Prostate gland (tissue), 2 donors: ENCODE data around the gene SS18L1. TPM values are rescaled to one million over a fixed set of nuclear protein-coding genes. Genes with fewer than 3 reads are reported as not detected.

ENCODE experiments used
- DNase-seq: peaks from one replicate; pipeline ENCODE4 v3.0.0-alpha.2; 2019; ENCODE audit warnings: low spot score
- H3K27ac ChIP-seq, 2 donors: fragments of 200-600 bp; sonication (generic); 2 replicates each; pipeline ENCODE4 v1.5.1; 2017 to 2019
- H3K27me3 ChIP-seq: fragments of 200-600 bp; sonication (generic); replicated peaks from 2 replicates; pipeline ENCODE4 v1.5.1; 2019; ENCODE audit not compliant: insufficient read depth
- H3K36me3 ChIP-seq, 2 donors: fragments of 200-600 bp; sonication (generic); 1 replicate in 1 of 2; 2 replicates in 1 of 2; pipeline versions ENCODE4 v1.5.1 to v1.8.1; 2017 to 2019
- H3K4me1 ChIP-seq: fragments of 200-600 bp; sonication (generic); replicated peaks from 2 replicates; pipeline ENCODE4 v1.5.1; 2019
- H3K4me3 ChIP-seq, 2 donors: fragments of 200-600 bp; sonication (generic); 2 replicates each; pipeline ENCODE4 v1.5.1; 2017 to 2019
- H3K9me3 ChIP-seq: fragments of 200-600 bp; sonication (generic); 2 replicates; pipeline ENCODE4 v1.5.1; 2017
- POLR2A ChIP-seq: fragments of 450-650 bp; IDR thresholded peaks from one replicate; pipeline ENCODE4 v1.6.1; 2016; ENCODE audit warnings: antibody characterized with exemption, mild to moderate bottlenecking
- POLR2AphosphoS5 ChIP-seq: sonication (generic); formaldehyde crosslinking; IDR thresholded peaks from one replicate; pipeline ENCODE4 v1.6.1; 2017; ENCODE audit warnings: antibody characterized with exemption
- WGBS: methylation state at CpG from one replicate; pipeline ENCODE4 v1.1.5; 2018; 5-methylcytosine and 5-hydroxymethylcytosine counted together
- intact Hi-C: fragments of 100-400 bp; cut with DNase I; formaldehyde crosslinking; loops from one replicate; pipeline ENCODE4 v1.14.2; 2022
- total RNA-seq, 2 donors: library from RNA; depleted of rRNA; stranded (reverse); fragments of >200 nt; gene quantifications; one replicate each; pipeline ENCODE4 v1.1.0, GENCODE V29; 2016
- TF ChIP-seq, protein P1 (sequence below), 4 experiments: fragments of 200-600 bp in 2 of 4; fragments of 450-650 bp in 2 of 4; sonication (generic) in 2 of 4; IDR thresholded peaks; 1 replicate in 3 of 4; 2 replicates in 1 of 4; pipeline ENCODE4 v1.5.1; 2016 to 2019; ENCODE audit warnings: antibody characterized with exemption in 4 of 4, mild to moderate bottlenecking in 2 of 4, moderate library complexity in 2 of 4

SS18L1 gene, protein sequence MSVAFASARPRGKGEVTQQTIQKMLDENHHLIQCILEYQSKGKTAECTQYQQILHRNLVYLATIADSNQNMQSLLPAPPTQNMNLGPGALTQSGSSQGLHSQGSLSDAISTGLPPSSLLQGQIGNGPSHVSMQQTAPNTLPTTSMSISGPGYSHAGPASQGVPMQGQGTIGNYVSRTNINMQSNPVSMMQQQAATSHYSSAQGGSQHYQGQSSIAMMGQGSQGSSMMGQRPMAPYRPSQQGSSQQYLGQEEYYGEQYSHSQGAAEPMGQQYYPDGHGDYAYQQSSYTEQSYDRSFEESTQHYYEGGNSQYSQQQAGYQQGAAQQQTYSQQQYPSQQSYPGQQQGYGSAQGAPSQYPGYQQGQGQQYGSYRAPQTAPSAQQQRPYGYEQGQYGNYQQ
- 10 to 100 TPM; 17.9 to 32.7 TPM for total RNA-seq

DNA sequence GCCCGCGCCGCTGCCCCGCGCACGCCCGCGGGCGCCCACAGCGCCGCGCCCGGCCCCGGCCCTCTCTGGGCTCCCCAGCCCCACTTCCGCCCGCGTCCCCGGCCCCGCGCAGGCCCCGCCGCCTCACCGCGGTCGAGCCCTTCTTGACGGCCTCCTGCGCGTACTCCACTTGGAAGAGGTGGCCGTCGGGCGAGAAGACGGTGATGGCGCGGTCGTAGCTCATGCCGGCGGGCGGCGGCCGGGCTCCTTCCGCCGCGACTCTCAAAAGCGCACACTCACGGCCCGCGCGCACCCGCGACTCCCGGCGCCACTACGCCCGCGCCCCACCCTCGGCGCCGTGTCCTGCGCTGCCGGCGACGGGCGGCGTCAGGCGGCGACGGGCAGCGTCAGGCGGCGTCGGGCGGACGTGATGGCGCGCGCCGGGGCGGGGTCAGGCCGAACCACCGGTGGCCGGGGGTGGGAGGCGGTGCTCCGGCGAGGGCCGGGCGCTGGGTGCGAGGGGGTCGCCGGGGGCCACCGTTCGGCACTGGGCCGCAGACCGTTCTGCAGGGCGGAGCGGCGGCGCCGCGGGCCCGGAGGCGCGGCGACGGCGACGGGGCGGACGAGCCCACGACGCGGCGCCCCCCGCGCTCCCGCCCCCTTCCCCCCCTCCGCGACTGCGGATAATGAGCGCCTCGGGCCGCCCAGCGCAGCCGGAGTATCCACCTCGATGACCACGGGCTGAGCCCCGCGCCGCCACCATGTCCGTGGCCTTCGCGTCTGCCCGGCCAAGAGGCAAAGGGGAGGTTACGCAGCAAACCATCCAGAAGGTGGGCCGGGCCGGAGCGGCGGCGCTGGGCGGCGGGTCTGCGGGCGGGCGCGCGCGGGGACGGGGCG is at the start of gene SS18L1, which contains the start of gene PSMA7:
Gene SS18L1, plus strand, starts transcription at position 689 of the 876 bp plus-strand sequence. Its CDS starts 52 bp downstream, at position 741.
Gene PSMA7, minus strand, starts transcription at position 314 of the 876 bp plus-strand sequence. Its CDS starts 91 bp downstream, at position 223.
- under 1% methylated on average over 53 of the region's 148 CpGs for WGBS
- TF ChIP-seq POLR2A, result peak; percentile 91
- TF ChIP-seq, protein P1, sequence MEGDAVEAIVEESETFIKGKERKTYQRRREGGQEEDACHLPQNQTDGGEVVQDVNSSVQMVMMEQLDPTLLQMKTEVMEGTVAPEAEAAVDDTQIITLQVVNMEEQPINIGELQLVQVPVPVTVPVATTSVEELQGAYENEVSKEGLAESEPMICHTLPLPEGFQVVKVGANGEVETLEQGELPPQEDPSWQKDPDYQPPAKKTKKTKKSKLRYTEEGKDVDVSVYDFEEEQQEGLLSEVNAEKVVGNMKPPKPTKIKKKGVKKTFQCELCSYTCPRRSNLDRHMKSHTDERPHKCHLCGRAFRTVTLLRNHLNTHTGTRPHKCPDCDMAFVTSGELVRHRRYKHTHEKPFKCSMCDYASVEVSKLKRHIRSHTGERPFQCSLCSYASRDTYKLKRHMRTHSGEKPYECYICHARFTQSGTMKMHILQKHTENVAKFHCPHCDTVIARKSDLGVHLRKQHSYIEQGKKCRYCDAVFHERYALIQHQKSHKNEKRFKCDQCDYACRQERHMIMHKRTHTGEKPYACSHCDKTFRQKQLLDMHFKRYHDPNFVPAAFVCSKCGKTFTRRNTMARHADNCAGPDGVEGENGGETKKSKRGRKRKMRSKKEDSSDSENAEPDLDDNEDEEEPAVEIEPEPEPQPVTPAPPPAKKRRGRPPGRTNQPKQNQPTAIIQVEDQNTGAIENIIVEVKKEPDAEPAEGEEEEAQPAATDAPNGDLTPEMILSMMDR (IDR thresholded peaks at IDR 0.05), result peak in 1 of 4 experiments; percentile 11
- TF ChIP-seq POLR2AphosphoS5, result peak; percentile 46
- peaks cover 11% of the 10 kb centered on the region in 2 donors for H3K36me3 ChIP-seq
- H3K4me3 ChIP-seq, result peak within 1 kb of the TSS; percentile 81 to 92
- H3K9me3 ChIP-seq, result no peaks in the 10 kb centered on the region
- DNase-seq, result peak; percentile 82
- intact Hi-C loops, result loop anchor here (2.0 to 10.0 kb wide), 4 partner anchors 21 to 241 kb away; partner anchors contain the start of genes LSM14B, OSBPL2, RPS21 and TAF4
- peak within 1 kb of the TSS; percentile 91 to 98 for H3K27ac ChIP-seq
- H3K27me3 ChIP-seq, result no peaks in the 10 kb centered on the region
- H3K4me1 ChIP-seq, result peaks cover 11% of the 10 kb centered on the region

DNA sequence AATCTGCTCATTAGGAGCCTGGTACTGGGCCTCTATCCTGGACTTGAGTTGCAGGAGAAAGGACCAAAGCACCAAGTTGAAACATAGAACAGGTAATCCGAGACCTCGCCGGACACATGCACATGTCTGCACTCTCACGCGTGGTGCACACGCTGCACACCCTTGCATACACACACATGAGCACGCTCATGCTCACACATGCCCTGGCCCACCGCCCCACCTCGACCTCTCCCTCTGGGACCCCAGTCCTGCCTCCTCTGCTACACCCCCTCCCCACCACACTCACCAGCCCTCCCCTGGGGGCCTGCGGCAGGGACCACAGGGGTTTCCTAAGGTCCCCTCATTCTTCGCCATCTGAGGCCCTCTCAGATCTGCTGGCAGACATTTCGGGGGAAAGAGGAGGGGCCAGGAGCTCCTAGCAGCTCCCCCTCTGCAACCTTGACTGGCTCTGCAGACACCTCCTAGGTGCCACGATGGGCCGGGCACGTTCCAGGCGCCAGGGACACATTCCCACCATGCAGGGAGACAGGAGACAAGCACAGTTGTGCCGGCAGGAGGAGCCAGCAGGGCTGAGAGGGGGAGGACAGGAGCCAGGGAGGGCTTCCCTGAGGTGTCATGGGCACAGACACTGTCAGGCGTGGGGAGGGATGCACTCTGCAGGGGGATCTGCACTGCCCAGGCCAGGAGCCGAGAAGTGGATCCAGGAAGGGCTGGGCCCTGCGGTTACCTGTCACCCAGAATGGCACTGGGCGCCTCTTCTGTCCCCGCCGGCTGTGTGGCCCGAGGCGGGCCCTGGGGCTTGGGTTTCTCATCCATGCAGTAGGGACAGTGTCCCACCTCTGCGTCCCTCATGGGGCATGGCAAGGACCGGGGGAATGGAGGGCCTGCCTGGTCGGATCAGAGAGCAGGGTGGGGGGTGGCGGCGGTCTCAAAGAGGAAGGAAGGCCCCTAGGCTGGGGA is 46.9 kb upstream of the SS18L1 start:
- intact Hi-C loops, result no loop called here
- no peak overlapping the region for H3K4me3 ChIP-seq
- no peak for TF ChIP-seq POLR2A
- TF ChIP-seq POLR2AphosphoS5, result no peak
- TF ChIP-seq, protein P1 (IDR thresholded peaks at IDR 0.05), result no peak
- no peaks in the 10 kb centered on the region for H3K27me3 ChIP-seq
- no peaks in the 10 kb centered on the region for H3K9me3 ChIP-seq
- H3K4me1 ChIP-seq, result no peaks in the 10 kb centered on the region
- H3K36me3 ChIP-seq, result no peaks in the 10 kb centered on the region
- no peak for DNase-seq
- 84% methylated on average over 30 of the region's 30 CpGs for WGBS
- H3K27ac ChIP-seq, result no peak overlapping the region

DNA sequence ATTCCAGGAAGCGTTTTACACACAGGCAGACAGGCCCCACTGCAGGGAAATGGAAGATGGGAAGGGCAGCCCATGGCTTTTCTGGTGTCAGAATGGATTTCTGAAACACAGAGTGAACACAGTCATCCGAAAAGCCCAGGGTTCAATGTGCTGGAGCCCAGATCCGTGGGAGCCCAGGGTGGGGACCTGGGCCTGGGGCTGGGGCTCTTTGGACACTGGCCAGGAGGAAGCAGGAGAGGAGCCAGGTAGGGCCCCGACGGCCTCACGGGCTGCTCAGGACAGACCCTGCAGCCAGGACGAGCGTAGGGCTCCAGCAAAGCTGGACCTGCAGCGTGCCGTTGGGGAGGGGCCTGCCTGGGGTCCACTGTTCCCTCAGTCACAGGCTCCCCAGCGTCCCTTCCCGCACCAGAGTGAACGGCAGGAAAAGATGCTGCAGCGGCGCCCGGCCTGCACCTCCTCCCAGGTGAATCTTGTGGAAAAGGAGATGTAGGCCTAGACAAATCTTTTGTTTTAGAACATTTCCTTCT is 45.6 kb upstream of the SS18L1 start:
- TF ChIP-seq, protein P1 (IDR thresholded peaks at IDR 0.05), result no peak
- no peak for TF ChIP-seq POLR2A
- TF ChIP-seq POLR2AphosphoS5, result no peak
- WGBS, result 80% methylated on average over 16 of the region's 16 CpGs
- intact Hi-C loops, result no loop called here

DNA sequence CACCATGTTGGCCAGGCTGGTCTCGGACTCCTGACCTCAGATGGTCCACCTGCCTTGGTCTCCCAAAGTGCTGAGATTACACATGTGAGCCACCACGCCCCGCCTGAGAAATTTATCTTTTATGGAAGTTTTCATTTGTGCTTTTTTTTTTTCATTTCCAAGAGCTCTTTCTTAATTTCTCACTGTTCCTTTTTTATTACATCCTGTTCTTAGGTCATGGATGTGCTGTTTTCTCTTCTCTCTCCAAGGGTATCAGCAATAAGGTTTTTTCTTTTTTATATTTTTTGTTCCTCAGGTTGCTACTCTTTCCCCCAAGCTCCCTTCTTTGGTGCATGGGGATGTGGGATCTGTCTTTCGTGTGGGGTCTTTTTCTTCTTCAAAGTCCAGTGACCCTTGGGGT is 42.5 kb upstream of the SS18L1 start:
- Histone ChIP-seq H3K36me3 (no peaks in the 10 kb centered on the region), H3K27ac (no peak overlapping the region), H3K9me3 (no peaks in the 10 kb centered on the region), H3K27me3 (no peaks in the 10 kb centered on the region), H3K4me1 (no peaks in the 10 kb centered on the region), H3K4me3 (no peak overlapping the region)
- TF ChIP-seq POLR2AphosphoS5 (no peak), POLR2A (no peak)
- no peak for DNase-seq
- intact Hi-C loops, result no loop called here
- WGBS, result 91% methylated on average over 4 of the region's 4 CpGs

More for the DNA sequence above, 45.6 kb upstream of the SS18L1 start:
- no peak for DNase-seq
- Histone ChIP-seq H3K9me3 (no peaks in the 10 kb centered on the region), H3K4me1 (no peaks in the 10 kb centered on the region), H3K36me3 (no peaks in the 10 kb centered on the region), H3K27ac (no peak overlapping the region), H3K4me3 (no peak overlapping the region), H3K27me3 (no peaks in the 10 kb centered on the region)
